Stimulated activated CD4-positive, alpha-beta T cell treated with anti-CD3 and anti-CD28 coated beads, Interleukin-12 subunit alpha, Interleukin-12 subunit beta, amount 100 ng/mL, for 48 hours (primary cell): Measurements from ENCODE around the gene LILRA6.
"Not testable (repeated sequence)": the region's sequence is repeated elsewhere in the genome, so short reads cannot be mapped to it uniquely, and the experiment has no call there.

Experiments
- DNase-seq, 3 donors: peaks; one replicate each; pipeline ENCODE4 v3.0.0-alpha.2; 2020; ENCODE audit warnings: low read depth in 2 of 3, low spot score in 1 of 3

Gene LILRA6

GRCh38 chr19:54242646-54243045 lies at the start of gene LILRA6:
TSS of gene LILRA6 (minus strand) at chr19:54242790.
- not testable (repeated sequence) for DNase-seq

DNA sequence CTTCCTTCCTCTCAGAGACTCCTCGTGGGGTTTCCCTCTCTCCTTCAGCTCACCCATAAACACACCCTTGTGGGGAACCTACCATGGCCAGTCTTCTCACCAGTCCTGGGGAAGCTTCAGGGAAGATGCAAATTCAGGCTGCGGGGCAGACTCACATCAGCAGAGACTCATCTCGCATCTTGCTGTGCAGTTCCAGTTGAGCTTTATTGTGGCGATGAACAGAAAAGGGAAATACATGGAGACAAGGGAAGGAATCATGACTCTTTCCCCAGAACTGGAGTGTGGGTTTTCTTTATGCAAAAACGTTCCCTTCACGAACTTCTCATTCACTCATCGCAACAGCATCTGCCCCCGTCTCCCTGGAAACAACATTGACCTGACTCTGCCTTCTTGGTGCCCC lies 46.6 kb upstream of the LILRA6 start:
- DNase-seq, result not testable (repeated sequence)

DNA sequence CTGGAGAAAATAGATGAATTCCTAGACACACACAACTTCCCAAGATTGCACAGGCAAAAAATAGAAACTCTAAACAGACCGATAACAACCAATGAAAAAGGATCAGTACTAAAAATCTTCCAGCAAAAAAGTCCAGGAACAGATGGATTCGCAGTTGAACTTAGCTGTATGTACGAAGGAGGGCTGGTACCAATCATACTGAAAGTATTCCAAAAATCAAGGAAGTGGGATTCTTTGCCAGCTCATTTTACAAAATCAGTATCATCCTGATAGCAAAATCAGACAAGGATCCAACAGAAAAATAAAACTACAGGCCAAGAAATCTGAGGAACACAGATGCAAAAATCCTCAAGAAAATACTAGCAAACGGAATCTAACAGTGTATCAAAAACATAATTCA lies 44.9 kb upstream of the LILRA6 start:
- no peak for DNase-seq

DNA sequence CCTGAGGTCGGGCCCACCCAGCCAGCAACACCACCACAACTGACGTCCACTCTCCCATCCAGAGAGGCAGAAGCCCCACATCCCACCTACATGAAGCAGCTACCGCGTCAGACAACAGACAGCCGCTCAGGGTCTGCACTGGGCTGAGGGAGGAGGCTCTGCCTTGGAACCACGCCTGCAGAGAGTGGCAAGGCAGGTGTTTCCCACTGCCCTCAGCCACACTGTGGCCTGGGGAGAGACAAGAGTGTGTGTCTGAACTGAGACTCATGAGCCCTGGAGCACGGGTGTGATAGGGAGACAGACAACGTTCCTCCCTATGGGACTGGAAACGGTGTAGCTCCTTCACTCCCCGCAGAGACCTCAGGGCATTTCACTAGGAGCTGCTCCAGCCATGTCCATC lies 43.7 kb upstream of the LILRA6 start:
- DNase-seq, result not testable (repeated sequence)

DNA sequence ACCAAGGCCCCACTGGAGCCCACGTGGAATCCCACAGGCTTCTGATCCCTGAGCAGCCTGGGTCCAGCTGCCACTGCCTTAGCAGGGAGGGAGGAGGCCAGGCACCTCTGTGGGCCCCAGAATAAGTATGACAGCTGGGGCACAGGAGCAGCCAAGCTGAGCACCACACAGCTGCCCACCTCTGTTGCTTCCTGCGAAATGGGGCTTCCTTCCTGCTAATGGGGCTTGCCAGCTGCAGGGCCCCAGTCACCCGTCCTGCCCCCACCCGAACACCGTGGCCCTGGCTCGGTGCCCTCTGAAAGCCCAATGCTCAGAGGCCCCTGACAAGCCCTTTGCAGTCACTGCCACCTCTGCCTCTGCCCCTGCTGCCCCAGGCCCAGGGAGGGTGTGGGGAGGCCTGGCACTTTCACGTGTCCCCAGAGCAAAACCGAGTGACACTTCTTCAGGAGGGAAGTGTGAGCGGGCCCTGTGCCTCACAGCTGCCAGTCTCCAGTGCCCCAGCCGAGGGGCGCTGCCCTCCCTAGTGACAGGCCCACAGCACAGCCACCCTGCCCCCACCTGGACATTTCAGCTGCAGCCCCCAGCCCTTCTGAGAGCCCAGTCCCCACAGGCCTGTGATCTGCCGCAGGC lies 43.0 kb upstream of the LILRA6 start:
- not testable (repeated sequence) for DNase-seq

- no peak for DNase-seq
Measured at GRCh38 chr19:54282686-54283470, 40.3 kb upstream of the LILRA6 start.

GRCh38 chr19:54281729-54282075 lies 39.1 kb upstream of the LILRA6 start:
- not testable (repeated sequence) for DNase-seq

DNA sequence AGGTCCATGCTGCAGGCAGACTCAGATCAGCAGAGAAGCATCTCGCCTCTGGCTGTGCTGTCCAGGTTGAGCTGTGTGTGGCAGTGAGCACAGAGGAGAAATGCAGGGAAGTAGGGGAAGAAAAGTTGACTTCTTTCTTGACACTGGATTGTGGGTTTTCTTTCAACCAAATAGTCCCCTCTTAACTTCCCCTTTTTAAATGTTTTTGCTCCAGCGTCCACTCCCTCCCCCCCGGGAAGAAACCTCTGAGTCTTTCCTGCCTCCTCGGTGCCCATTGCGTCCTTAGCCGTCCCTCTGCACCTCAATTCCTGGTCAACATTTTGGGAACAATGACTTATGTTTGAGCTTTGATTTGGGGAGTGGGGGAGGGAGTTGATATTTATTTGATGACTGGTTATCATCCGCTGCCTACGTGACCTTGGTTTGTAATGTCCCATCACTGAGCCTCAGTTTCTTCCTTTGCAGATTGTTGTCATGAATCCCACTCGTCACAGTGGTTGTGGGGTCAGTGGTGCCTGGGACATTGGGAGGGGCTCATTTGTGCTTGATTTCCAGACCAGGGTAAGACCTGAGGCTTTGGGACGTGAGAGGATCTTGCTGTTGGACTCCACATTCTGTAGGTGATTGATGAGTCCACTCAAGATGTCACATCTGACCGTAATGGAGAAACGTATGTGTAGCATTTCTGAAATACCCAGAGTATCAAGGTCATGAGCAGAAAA lies 38.6 kb upstream of the LILRA6 start, which contains the start of gene LILRB2:
Gene LILRB2, minus strand, starts transcription at position 104 of the 722 bp plus-strand sequence. CDS start 614 bp downstream, outside the sequence.
- DNase-seq, result no peak

DNA sequence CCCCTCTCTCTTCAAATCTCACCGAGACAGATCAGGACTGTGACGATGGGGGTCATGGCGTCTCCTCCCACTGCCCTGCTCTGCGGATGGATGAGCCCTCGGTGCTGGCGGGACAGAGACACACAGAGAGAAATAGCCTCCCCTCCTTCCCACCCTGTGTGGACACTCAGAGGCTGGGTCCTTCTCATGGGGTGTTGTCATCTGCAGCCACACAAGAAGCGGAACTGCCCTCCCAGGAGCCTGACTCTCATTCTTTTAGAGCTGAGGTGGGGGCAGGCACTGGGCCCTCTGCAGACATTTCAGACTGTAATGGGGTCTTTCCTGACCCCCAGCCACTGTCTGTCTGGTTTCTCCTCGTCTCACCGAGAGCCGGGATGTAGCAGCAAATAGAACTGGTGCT lies 37.9 kb upstream of the LILRA6 start:
- DNase-seq, result not testable (repeated sequence)

DNA sequence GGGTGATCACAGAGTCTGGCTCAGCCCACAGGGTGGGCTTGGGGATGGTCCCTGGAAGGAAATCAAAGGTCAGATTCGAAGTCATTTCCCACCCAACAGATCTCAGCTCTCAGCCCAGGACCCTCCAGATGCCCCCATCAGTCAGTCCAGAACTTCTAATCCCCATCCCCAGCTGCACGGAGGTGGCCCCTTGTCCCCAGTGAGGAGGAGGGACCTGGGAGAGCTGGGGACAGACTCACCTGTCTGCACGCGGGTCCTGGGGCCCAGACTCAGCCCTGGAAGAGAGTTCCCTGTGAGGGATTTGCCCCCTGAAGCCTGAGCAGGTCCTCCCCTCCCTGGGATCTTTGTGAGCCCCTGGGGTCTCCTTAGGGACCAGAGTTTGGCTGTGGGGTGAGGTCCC lies 37.4 kb upstream of the LILRA6 start:
- not testable (repeated sequence) for DNase-seq

- DNase-seq, result no peak
Measured at GRCh38 chr19:54279406-54279962, 36.9 kb upstream of the LILRA6 start.

DNA sequence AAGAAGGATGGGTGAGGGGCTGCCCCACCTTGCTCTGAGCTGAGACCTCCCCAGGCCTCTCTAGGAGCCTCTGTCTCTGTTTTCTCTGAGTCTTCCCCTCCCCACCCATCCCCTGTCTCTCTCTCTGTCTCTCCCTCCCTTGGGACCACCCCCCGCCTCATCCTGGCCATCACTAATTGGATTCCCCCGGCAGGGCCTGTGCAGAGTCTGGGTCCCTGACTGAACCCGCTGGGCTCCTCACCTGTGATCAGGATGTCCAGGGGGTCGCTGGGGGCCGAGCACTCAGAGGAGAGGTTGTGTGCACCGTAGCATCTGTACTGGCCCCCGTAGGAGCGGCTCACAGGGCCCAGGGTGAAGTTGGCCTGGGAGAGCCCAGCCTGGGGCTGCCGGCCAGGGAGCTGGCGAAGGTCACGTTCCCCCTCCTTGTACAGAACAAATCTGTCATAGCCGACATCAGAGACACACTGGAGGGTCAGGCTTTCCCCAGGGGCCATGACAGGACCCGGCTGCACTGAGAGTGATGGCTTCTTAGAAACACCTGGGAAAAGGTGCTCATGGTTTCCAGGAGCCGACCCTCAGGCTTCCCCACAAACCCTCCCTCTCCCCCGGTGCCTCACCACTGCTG lies 36.1 kb upstream of the LILRA6 start:
- not testable (repeated sequence) for DNase-seq

DNA sequence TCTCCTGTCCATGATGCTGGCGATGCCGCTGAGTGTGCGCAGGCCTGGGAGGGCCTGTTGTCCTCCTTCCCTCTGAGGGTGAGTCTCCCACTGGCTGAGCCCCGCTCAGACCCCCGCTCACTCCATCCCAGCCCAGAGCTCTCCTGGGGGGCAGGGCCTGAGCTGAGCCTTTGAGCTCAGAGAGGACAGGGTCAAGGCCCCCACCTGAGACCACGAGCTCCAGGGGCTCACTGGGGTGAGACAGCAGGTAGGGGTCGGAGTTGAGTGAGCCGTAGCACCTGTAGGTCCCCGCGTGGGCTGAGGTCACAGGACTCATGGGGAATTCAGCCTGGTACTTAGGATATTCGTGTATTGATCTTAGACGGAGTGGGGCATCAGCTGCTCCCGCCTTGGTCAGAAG lies 35.5 kb upstream of the LILRA6 start:
- DNase-seq, result not testable (repeated sequence)

DNA sequence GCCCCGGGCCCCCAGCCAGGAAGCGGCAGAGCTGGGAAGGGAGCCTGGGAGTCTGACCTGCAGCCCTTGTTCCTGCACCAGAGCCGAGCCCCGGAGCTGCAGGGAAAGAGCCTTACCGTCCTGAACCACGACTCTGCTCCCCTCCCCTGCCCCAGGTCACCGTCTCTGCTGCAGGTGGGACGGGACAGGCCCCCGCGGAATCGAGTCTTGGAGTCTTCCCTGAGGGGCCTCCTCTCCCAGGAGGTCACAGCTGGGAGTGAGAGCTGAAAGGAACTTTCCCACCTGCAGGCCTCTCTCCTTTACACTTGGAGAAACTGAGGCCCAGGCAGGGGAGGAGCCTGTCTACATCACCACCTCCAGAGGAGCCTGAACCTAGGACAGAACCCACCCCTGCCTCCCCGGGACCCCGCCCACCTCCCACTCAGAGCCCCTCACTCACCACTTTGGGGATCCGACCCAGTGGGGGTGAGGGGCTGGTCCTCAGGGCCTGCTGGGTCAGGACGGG lies 34.6 kb upstream of the LILRA6 start:
- not testable (repeated sequence) for DNase-seq

GRCh38 chr19:54275951-54276350 lies 33.4 kb upstream of the LILRA6 start:
- no peak for DNase-seq

GRCh38 chr19:54274516-54274915 lies 31.9 kb upstream of the LILRA6 start:
- DNase-seq, result not testable (repeated sequence)

DNA sequence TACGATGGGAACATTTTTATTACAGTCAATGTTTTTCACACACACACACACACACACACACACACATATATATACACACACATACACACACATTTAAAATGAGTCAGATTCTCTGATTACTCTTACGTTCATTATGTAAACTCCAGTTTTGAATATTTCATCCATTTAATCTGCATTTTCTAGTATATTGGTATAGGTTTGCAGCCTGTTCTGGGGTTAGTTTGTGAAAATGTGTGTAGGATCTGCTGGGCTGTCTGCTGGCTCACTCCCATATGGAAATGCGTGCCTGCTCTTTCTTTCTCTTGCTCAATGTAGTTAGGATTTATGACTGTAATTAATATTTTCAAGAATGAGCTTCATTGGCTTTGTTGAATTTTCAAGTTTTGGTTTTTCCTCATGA lies 31.2 kb upstream of the LILRA6 start:
- DNase-seq, result no peak

GRCh38 chr19:54272181-54272580 lies 29.6 kb upstream of the LILRA6 start:
- DNase-seq, result not testable (repeated sequence)

- not testable (repeated sequence) for DNase-seq
Measured at GRCh38 chr19:54271587-54271986, 29.0 kb upstream of the LILRA6 start.

DNA sequence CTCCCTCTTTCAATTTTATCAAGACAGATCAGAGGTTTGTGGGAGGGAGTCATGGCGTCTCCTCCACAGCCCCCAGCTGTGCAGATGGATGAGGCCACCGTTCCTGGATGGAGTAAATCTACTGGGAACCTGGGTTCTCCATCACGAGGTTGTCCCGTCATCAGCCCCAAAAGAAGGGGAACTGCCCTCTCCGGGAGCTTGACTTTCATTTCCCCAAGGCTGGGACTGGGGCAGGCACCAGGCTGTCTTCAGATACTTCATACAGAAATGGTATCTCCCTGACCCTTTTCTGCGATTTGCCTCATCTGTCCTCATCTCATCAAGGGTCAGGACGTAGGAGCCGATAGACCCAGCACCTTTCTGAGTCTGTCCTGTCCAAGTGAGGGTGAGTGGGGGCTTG lies 28.5 kb upstream of the LILRA6 start:
- DNase-seq, result no peak

DNA sequence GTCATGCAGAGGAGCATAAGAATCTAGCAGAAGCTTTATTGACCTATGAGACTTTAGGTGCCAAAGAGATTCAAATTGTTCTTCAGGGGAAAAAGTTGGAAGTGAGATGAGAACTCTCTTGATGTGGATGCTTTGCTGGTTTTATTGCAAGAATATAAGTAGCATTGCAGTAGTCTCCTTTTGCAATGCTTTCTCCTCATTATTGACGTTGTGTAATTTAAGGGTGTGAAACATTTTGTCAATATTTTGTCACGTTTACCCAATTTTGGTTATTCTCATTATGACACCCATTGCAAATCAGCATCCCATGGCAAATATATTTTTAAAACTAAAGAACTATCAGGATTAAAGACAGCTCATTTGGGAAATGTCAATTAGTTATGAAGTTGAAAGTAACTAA lies 26.3 kb upstream of the LILRA6 start:
- no peak for DNase-seq
